A673 (cell line): Measurements from ENCODE around the gene LRRC37A3.
"Not testable (repeated sequence)": the region's sequence is repeated elsewhere in the genome, so short reads cannot be mapped to it uniquely, and the experiment has no call there.

Experiments
- CTCF ChIP-seq: fragments of 300-800, 200-600 bp; sonication (generic); conservative IDR thresholded peaks from 2 replicates; pipeline ENCODE4 v1.5.1; 2017; ENCODE audit warnings: low read depth, mild to moderate bottlenecking, antibody characterized with exemption, low read length, moderate library complexity, mixed read lengths
- EZH2 ChIP-seq: fragments of 200-600 bp; sonication (generic); IDR thresholded peaks from 2 replicates; pipeline ENCODE4 v1.6.1; 2017; ENCODE audit warnings: borderline replicate concordance, low read depth, mild to moderate bottlenecking, mixed read lengths, antibody characterized with exemption, low read length; ENCODE audit not compliant: poor library complexity, severe bottlenecking

GRCh38 chr17:64830631-64831040, 88.6 kb downstream of the LRRC37A3 start:
- not testable (repeated sequence) for TF ChIP-seq CTCF, EZH2
